Activated T-cell treated with anti-CD3 and anti-CD28 coated beads for 48 hours (primary cell): ENCODE results near the gene ZNF148.
A peak's percentile ranks its signal among the peaks of the same experiment; 100 is the strongest.
"Not testable (repeated sequence)": the region's sequence is repeated elsewhere in the genome, so short reads cannot be mapped to it uniquely, and the experiment has no call there.

Experiments
- DNase-seq: peaks from one replicate; pipeline ENCODE4 v3.0.0-alpha.2; 2020; ENCODE audit warnings: low read depth

Gene ZNF148

DNA sequence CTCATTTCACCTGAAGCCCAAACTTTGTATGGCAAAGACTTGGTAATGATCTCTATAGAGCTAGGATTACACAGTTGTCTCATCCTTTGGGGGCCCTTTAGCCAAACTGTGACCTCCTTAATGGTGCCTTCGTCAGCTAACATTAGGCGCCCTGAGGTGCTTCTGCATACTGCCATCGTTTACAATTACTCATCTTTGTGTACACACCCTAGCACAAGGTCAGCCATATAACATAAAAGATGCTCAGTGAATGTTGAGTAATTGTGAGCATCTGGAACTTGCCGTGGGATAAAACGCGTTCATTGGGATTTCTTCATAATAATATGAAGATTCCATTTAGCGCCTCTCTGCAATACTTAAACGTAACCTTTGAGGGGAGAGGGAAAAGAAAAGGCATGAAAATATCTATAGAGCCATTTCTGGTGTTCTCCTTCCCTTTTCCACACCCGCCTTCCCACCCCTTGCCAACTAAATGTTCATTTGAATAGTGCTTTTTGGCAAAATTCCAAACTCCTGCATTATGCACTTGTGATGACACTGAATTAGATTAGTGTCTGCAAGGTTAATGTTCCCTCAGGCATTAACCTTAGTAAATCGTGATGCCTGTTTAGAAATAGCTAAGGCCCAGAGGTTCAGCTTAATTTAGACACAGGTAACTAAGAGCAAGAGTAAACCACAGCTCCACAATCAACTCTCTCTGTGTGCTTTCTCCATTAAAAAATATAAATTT is 990 bp upstream of the ZNF148 start:
- no peak for DNase-seq

DNA sequence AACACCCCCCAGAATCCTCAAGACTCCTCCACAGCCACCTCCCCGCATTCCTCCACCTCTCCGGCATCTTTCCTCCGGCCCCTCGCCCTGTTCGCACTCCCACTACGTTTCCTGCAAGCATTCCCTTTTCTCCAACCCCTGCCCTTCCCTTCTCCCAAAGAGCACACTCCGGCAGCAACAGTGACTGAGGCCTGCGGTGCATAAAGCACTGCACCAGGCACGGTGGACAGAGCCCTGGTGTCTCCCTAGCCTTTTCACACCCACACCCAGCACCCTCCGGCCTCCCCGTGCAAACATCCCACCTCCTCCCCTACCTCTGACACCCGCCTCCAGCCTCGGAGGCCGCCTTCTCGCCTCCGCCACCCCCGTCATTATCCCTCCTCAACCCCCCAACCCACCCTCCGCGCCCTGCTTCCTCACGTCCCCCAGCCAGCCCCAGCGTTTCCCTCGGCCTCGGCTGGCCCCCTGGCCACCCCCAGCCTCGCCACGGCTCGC is 577 bp downstream of the ZNF148 start:
- DNase-seq, result peak; percentile 9

DNA sequence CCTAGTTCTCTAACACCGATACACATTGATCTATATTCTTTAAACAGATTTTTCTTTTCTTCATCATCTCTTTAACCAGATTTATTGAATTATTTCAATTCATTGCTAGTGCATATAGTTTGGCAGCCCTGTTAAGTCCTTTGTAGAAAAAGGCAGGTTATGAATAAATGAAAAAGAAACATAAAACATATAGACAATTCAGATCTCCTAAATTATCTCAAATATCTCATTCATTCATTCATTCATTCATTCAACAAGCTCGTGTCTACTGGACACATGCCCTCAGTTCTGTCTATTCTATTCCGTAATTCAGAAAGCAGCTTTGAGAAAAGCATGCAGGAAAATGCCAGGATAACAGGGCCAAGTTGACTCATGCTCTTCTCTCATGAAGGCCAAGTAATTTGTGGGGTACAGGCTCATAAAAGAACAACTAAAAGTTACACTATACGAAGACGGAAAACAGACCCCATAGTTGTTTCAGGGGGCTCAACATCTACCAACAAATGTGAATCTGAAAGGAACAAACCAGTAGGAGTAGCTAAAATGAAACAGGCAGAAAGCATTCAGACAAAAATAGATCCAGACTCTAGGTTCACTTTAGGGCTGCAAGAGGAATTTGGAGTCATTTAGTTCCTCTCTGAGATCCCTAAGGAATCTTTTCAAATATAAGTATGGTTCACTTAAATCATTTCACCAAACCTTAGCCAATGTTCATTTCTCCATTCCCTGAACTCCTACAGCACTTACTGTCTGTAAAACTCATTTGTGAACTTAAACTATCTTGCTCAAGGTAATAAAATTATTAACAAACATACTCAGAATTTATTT is 7.5 kb downstream of the ZNF148 start:
- no peak for DNase-seq

DNA sequence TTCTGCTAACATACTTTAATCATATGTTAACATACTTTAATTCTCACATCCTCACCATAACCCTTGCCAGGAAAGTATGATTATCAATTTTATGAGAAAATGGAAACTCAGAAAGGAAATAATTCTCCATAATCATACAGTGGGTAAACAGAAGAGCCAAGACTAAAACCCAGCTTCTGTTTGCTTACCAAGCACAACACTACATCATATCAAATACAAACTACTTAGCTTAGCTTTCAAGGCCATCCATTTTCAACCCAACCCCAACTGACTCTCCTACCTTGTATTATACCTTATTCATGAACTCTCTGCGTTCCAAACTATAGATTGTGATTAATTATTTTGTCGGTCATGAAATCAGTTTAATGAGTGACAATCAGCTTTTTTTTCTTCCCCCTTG is 9.0 kb downstream of the ZNF148 start:
- DNase-seq, result no peak

DNA sequence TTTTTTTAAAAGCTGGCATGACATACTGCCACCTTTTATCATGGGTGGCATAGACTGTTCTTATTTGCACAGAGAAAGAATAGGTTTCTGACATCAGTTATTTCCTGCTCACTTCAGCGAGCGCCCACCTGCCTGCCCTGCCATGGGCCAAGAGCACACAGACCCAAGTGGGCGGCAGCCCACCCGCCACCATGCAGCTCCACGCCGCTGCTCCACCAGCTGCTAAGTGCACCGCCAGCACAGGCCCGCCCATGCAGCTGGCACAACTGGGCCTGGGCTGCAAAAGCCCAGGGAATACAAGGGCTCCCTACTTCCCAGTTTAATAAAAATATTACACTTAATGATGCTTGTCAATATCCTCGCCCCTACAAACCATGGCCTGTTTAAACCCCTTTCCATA is 15.4 kb downstream of the ZNF148 start:
- no peak for DNase-seq

DNA sequence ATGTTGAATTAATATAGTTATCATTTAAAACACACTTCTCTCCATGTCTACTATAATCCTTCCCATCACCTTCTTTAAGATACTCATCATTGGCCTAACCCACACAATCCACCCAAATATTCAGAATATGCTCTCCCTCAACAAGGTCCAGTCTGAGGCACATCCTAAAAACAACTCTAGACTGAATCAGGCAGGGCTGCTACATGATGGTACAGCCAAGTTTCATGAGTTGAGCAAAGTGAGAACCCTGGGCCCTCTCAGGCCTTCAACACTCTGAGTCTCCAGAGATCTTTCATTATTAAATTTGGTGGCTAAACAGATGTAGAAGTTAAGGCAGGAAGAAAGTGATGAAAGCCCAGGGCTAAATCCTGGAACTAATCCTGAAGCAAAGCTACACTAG is 16.2 kb downstream of the ZNF148 start:
- no peak for DNase-seq

DNA sequence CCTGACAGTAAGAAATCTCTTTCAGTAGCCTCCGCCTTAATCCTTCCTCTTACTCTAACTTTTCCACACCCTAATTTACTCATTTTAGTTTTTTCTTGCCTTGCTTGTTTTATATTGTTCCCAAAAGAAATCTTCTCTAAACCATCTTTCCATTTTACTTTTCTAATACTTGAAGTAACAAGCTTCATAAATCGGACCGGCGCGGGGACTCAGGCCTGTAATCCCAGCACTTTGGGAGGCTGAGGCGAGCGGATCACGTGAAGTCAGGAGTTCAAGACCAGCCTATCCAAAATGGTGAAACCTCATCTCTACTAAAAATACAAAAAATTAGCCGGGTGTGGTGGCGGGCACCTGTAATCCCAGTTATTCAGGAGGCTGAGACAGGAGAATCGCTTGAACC is 17.3 kb downstream of the ZNF148 start:
- DNase-seq, result no peak

DNA sequence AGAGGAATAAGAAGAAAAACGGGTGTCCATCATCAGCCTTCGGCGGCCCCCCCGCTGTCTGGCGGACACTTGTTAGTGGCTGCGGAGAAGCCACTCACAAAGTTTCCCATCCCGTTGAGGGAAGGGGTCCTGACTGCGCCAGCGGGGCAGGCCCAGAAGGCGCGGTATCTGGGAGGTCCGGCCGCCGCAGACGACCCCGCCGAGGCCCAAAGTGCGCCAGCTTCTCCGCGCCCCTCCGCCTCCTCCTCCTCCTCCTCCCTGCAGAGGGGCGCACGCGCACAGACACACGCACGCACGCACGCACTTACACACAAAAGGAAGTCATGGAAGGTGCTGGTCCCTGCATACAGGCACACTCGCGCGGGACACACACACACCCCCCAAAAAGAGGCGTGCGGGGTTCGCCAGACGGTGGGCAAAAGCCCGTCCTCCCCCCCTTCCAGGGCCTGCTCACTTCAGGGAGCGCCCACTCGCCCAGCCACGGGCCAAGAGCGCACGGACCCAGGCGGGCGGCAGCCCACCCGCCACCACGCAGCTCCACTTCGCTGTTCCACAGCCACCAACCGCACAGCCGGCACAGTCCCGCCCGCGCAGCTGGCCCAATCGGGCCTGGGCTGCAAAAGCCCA is 18.0 kb downstream of the ZNF148 start:
- peak; percentile 43 for DNase-seq

DNA sequence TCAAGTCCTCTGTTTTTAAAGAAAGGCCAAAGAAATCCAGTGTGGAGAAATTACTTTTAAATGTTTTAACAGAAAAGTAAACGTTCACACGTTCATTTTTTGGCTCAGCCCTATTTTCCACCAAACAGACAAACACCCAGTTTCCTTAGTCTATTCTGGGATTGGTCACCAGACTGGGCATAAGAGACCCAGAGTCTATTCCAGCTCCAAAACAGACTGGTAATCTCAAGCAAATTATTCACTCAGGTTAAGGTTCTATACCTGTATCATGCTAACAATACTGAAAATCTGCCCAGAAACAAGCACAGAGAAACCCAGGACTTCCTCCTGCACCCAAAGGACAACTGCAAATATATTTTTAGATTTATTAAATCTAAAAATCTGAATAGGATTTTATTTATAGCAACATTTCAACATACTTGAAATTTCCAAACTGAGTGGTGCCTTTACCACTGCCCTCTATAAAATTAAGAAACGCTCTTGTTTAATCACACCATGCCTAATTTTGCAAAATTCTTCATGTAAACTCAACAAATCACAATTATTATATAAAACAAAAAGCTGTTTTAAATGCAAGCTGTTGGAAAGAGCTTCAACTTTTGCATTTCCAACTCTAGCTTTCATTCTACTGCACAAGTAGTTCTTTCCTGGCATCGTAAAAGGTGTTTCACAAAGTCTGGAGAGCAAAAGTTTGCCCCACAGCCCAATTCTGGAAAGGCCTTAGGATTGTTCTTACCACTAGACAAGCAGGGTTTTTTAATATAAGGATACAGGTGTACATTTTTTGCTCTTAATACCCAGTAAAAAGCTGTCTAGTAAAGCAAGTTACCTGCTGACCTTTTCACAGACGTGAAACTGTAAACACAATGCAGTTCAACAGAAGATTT is 18.7 kb downstream of the ZNF148 start:
- no peak for DNase-seq

DNA sequence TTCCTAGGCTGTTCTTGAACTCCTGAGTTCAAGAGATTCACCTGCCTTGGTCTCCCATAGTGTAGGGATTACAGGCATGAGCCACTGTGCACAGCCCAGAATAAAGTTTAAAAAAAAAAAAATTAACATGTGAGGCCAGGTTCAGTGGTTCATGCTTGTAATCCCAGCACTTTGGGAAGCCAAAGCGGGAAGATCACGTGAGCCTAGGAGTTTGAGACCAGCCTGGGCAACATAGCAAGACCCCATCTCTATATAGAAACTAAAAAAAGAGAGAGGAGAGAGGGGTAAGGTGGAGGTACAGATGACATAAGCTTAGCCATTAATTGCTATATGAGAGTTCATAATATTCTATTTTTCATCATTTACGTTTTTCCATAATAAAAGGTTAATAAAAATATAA is 21.5 kb downstream of the ZNF148 start:
- no peak for DNase-seq

DNA sequence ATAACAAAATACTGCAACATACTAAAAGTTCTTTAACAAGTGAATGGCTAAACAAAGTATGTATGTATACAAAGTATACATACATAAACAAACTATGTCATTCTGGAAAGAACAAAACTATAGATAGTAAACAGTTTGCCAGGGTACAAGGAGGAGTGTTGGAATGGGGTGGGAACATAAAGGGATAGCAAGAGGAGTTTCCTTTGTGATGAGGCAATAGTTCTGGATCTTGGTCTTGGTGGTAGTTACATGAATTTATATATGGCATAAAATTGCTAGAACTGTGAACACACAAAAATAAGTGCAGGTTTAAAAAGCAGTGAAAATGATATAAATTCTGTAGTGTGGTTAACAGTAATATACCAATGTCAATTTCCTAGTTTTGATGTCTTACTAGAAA is 22.0 kb downstream of the ZNF148 start:
- DNase-seq, result no peak

DNA sequence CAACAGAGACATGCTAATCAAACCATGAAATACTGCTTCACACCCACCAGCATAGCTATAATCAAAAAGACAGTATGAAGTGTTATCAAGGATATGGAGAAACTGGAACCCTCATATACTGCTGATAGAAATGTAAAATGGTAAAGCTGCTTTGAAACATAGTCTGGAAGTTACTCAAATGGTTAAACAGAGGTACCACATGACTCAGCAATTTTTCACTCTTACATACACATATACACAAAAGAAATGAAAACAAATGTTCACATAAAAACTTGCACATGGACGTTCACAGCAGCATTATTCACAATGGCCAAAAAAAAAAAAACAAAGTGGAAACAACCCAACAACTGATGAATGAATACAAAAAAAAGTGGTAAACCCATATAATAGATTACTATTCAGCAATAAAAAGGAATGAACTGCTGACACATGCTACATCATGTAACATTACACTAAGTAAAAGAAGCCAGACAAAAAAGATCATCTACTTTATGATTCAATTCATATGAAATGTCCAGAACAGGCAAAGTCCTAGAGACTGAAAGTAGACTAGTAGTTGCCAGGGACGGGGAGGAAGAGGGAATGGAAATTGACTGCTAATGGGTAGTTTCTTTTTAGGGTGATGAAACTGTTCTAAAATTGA is 23.2 kb downstream of the ZNF148 start:
- no peak for DNase-seq

DNA sequence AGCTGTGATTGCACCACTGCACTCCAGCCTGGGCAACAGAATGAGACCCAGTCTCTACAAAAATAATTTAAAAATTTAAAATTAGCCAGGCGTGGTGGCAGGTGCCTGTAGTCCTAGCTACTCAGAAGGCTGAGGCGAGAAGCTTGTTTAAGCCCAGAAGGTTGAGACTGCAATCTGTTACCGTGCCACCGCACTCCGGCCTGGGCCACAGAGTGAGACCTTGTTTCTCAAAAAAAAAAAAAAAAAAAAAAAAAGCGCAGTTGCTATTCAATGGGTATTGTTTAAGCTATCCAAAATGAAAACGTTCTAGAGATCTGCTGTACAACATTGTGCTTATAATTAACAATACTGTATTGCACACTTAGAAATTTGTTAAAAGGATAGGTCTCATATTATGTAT is 24.0 kb downstream of the ZNF148 start:
- no peak for DNase-seq

DNA sequence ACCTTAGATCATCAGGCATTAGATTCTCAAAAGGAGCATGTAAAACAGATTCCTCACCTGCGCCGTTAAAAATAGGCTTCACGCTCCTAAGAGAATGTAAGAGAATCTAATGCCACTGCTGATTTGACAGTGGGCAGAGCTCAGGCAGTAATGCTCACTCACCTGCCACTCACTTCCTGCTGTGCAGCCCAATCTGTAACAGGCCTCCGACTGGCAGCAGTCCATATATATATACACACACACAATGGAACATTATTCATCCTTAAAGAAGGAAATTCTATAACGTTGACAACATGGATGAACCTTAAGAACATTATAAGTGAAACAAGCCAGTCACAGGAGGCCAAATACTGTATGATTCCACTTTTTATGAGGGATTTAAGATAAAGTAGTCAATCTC is 24.5 kb downstream of the ZNF148 start:
- no peak for DNase-seq

DNA sequence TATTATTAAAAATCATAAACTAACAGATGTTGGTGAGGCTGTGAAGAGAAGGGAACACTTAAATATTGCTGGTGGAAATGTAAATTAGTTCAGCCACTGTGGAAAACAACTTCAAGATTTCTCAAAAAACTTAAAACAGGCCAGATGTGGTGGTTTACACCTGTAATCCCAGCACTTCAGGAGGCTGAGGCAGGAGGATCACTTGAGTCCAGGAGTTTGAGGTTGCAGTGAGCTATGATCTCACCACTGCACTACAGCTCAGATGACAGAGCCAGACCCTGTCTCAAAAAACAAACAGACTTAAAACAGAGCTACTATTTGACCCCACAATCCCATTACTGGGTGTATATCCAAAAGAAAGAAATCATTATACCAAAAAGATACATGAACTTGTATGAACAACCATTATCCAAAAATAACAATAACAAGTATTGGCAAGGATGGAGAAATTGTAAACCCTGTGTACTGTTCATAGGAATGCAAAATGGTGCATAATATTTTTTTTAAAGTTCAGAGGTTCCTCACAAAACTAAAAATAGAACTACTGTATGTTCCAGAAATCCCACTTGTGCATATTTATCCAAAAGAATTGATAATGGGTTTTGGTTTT is 25.5 kb downstream of the ZNF148 start:
- DNase-seq, result no peak

DNA sequence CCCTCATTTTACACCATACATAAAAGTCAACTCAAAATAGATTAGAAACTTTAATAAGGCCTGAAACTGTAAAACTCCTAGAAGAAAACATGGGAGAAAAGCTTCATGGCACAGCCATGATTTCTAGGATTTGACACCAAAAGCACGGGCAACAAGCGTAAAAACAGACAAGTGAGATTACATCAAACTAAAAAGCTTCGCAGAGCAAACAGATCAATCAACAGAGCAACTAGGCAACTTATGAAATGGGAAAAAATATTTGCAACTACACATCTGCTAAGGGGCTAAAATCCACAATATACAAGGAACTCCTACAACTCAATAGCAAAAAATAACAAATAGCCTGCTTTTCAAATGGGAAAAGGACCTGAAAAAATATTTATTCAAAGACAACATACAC is 26.1 kb downstream of the ZNF148 start:
- no peak for DNase-seq

DNA sequence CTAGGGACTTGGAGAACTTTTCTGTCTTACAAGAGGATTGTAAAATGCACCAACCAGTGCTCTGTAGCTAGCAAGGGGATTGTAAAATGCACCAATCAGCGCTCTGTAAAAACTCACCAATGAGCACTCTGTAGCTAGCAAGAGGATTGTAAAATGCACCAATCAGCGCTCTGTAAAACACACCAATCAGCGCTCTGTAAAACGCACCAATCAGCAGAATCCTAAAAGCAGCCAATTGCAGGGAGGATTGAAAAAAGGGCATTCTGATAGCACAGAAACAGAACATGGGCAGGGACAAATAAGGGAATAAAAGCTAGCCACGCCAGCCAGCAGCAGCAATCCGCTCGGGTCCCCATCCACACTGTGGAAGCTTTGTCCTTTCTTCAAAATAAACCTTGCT is 31.8 kb downstream of the ZNF148 start:
- DNase-seq, result not testable (repeated sequence)

DNA sequence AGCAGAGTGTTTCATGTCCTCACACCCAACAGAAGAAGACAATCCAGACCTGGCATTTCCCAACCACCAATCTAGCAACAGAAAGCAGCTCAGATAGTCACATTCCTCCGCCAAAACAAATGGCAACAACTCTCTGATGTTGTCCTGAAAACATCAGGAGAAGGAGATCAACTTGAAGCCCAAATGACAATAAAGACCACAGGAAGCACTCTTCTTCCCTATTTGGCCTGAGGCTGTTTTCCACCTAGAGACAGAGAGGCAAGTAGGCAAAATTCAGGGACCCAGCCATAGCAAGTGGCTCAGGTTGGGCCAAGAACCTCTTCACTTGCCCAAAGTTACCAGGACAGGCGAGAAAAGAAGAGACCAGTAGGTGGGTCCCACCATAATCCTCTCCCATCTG is 35.0 kb downstream of the ZNF148 start:
- DNase-seq, result no peak

DNA sequence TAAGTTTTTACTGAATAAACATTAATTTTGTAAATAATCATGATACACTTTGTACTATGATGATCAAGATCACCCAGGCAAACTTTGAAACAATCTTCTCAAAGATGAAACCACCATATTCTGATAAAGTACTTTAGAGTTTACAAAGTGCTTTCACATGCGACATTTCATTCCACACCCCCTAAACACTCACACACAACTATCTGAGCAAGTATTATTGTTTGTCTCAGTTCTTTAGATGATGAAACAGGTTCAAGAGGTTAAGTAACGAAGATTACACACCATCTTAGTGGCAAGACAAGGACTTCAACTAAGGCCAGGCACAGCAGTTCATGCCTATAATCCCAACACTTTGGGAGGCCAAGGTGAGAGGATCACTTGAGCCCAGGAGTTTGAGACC is 37.6 kb downstream of the ZNF148 start:
- DNase-seq, result no peak

DNA sequence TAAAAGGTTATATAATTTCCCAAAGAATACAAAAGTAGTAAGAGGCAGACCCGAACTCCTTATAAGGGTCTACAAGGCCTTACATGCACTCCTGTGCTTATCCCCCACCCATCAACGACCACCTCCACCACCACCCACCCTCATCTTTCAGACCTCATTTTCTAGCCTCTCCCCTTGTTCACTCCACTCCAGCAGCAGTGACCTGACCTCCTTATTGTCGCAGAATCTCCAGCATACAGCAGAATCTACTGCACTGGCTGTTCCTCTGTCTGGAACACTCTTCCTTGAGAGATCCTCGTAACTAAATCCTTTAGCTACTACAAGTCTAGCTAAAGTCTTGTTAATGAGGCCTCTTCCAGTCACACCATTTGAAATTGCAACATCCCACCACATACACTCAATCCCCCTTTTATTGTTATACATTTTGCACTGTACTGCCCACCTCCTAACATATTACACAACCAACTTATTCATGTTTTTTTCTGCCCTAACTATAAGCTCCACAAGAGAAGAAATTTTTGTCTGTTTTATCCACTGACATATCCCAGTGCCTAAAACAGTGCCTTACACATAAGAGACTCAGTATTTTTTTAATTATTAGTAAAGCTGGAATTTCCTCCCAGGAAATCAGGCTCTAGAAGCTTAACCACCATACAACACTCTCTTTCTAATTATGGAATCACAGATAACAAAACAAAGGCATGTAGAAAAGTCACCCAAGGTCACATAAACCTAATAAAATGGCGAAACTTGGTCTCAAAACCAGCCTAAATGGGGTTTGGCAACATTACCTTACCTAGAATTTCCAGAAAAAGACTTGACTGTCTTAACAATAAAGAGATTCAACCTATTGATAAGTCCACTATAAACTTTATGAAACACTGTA is 40.2 kb downstream of the ZNF148 start:
- no peak for DNase-seq
